Lung microvascular endothelial cell (primary cell): ENCODE measurements around the gene RMND1. TPM values are rescaled to one million over a fixed set of nuclear protein-coding genes. Genes with fewer than 3 reads are reported as not detected.
"Not testable (repeated sequence)": the region's sequence is repeated elsewhere in the genome, so short reads cannot be mapped to it uniquely, and the experiment has no call there.

Experiments used
- DNase-seq, 2 donors: peaks; one replicate each; pipeline versions ENCODE4 v3.0.0 to v3.0.0-alpha.2; 2010; ENCODE audit warnings: low read depth in 2 of 2
- total RNA-seq: library from RNA; depleted of rRNA; stranded (reverse); fragments of >200 nt; gene quantifications from 2 replicates; pipeline ENCODE4 v1.2.1, GENCODE V29; 2014

RMND1 gene
- total RNA-seq, 1 donor from 2014 or later, result 15.1 TPM

GRCh38 chr6:151387175-151387970 is 64.6 kb downstream of the RMND1 start:
- no peak for DNase-seq

GRCh38 chr6:151385177-151385576 is 66.7 kb downstream of the RMND1 start:
- DNase-seq, result peak; percentile 31

- no peak for DNase-seq
These were observed 67.8 kb downstream of the RMND1 start for GRCh38 chr6:151384151-151384550.

GRCh38 chr6:151382631-151383030 is 69.3 kb downstream of the RMND1 start:
- DNase-seq, result not testable (repeated sequence)

- no peak for DNase-seq
These were observed 70.2 kb downstream of the RMND1 start for GRCh38 chr6:151381722-151382121.

- DNase-seq, result no peak
These were observed 71.1 kb downstream of the RMND1 start for GRCh38 chr6:151380848-151381205.

- DNase-seq, result no peak
These were observed 71.7 kb downstream of the RMND1 start for GRCh38 chr6:151379933-151380847.

- DNase-seq, result no peak
These were observed 74.8 kb downstream of the RMND1 start for GRCh38 chr6:151377095-151377494.

GRCh38 chr6:151376440-151376839 is 75.5 kb downstream of the RMND1 start:
- no peak for DNase-seq

- no peak for DNase-seq
These were observed 76.1 kb downstream of the RMND1 start for GRCh38 chr6:151375833-151376232.

- peak; percentile 47 to 86 for DNase-seq
These were observed 77.8 kb downstream of the RMND1 start for GRCh38 chr6:151374036-151374683.

GRCh38 chr6:151372164-151372563 is 79.8 kb downstream of the RMND1 start:
- no peak for DNase-seq

GRCh38 chr6:151370509-151371078 is 81.3 kb downstream of the RMND1 start:
- peak; percentile 45 to 54 for DNase-seq

GRCh38 chr6:151365233-151365632 is 86.7 kb downstream of the RMND1 start:
- no peak for DNase-seq

- peak in 1 of 2 donors; percentile 21 for DNase-seq
These were observed 92.4 kb downstream of the RMND1 start for GRCh38 chr6:151359486-151359885.

- DNase-seq, result no peak
These were observed 93.5 kb downstream of the RMND1 start for GRCh38 chr6:151358475-151358874.

GRCh38 chr6:151357758-151358436 is 94.0 kb downstream of the RMND1 start:
- DNase-seq, result no peak

- DNase-seq, result not testable (repeated sequence)
These were observed 94.9 kb downstream of the RMND1 start for GRCh38 chr6:151356983-151357382.
